Measurements from ENCODE around the gene CELA3A.

The CELA3A gene

DNA sequence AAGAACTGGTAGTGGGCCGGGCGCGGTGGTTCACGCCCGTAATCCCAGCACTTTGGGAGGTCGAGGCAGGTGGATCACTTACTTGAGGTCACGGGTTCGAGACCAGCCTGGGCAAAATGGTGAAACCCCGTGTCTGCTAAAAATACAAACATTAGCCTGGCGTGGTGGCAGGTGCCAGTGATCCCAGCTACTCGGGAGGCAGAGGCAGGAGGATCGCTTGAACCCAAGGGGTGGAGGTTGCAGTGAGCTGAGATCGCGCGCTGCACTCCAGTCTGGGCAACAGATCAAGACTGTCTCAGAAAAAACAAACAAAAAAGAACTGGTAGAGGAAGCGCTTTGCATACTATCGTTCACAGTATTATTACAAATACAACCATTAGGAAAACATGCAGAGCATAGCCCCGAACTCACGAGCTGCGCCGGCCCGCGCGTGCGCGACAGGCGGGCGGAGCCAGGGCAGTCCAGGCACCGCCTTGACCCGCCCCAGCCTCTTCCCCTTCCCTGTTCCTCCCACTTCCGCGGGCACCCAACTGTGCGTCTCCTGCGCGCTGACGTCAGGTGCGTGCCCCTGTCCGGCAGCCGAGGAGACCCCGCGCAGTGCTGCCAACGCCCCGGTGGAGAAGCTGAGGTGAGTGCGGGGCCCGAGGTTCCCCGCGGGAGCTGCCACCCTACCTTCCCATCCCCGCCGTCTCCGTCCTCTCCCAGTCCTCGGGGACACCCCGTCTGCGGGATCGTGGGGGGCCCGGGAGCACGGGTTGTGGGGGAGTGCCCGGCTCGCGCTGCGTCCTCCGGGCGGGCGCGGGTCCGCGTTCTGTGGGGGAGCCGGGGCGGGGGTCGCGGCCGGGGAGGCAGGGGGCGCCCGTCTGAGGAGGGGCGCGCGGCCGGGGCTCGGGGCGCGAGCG is 50.9 kb downstream of the CELA3A start, which contains the start of gene CDC42:
Gene CDC42, plus strand, starts transcription at position 595 of the 902 bp plus-strand sequence. CDS start 25,770 bp downstream, outside the sequence.
- TF ChIP-seq, protein P1, sequence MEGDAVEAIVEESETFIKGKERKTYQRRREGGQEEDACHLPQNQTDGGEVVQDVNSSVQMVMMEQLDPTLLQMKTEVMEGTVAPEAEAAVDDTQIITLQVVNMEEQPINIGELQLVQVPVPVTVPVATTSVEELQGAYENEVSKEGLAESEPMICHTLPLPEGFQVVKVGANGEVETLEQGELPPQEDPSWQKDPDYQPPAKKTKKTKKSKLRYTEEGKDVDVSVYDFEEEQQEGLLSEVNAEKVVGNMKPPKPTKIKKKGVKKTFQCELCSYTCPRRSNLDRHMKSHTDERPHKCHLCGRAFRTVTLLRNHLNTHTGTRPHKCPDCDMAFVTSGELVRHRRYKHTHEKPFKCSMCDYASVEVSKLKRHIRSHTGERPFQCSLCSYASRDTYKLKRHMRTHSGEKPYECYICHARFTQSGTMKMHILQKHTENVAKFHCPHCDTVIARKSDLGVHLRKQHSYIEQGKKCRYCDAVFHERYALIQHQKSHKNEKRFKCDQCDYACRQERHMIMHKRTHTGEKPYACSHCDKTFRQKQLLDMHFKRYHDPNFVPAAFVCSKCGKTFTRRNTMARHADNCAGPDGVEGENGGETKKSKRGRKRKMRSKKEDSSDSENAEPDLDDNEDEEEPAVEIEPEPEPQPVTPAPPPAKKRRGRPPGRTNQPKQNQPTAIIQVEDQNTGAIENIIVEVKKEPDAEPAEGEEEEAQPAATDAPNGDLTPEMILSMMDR (IDR thresholded peaks at IDR 0.05; ENCODE audit: extremely low read depth, insufficient read depth, missing control alignments), result no peak
- DNase-seq (ENCODE audit: low spot score), result peak; percentile 93
- in situ Hi-C loops (cut with MboI; ENCODE audit: low pct_unique_long_range_greater_than_20kb, low sequenced_read_pairs, unreplicated experiment), result no loop called here

DNA sequence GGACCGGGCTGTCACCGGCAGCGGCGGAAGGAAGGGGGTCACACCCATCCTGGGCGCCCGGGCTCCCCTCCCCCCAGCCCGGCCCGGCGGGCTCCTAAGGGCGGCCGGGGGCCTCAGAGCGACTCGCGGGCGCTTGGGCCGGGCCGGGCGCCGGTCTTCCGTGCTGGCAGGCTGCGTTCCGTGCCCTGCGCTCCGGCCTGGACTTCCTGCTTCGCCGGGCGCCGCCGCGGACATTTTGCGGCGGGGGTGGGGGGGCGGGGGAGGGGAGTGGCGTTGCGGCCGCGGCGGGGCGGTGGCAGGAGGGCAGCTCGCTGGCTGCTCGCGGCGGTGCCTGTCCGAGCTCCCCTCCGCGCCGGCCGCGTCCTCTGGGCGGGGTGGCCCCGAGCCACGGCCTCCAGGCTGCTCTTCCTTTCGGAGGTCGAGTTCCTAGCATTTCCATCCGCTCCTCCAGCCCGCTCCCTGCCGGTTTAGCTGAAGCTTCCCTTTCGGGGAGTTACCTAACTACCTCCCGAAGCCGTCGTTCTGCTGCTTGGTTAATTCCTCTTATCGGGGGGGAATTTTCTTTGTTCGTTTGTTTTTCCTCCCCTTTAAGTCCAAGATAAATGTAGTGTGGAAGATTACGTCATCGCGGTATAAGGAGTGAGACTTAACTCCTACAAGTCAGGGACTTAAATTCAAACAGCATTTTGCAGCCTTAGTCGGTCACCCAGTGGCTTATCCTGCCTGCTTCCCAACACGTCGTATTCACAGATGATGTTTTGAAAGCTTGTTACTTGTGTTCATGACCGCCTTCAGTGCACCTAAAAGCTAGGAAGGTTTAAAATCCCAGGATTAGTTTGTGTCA is 51.8 kb downstream of the CELA3A start:
- TF ChIP-seq, protein P1 (IDR thresholded peaks at IDR 0.05; ENCODE audit: extremely low read depth, insufficient read depth, missing control alignments), result no peak
- peak; percentile 75 for DNase-seq (ENCODE audit: low spot score)
- in situ Hi-C loops (cut with MboI; ENCODE audit: low pct_unique_long_range_greater_than_20kb, low sequenced_read_pairs, unreplicated experiment), result no loop called here

- TF ChIP-seq, protein P1 (IDR thresholded peaks at IDR 0.05; ENCODE audit: extremely low read depth, insufficient read depth, missing control alignments), result no peak
- in situ Hi-C loops (cut with MboI; ENCODE audit: low pct_unique_long_range_greater_than_20kb, low sequenced_read_pairs, unreplicated experiment), result no loop called here
- DNase-seq (ENCODE audit: low spot score), result no peak
Observed at GRCh38 chr1:22053861-22054770, 52.7 kb downstream of the CELA3A start.

DNA sequence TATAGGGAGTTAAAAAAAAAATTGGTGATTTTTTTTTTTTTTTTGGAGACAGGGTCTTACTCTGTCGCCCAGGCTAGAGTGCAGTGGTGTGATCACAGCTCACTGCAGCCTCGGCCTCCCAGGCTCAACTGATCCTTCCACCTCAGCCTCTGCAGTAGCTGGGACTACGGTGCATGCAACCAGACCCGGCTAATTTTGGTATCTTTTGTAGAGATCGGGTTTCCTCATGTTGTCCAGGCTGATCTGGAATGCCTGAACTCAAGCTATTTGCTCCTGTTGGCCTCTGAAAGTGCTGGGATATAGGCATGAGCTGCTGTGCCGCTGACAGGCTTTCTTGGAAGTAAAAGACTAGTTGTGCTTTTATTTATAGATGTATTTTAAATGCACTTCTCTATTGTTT is 54.0 kb downstream of the CELA3A start:
- no peak for DNase-seq (ENCODE audit: low spot score)
- in situ Hi-C loops (cut with MboI; ENCODE audit: low pct_unique_long_range_greater_than_20kb, low sequenced_read_pairs, unreplicated experiment), result no loop called here
- TF ChIP-seq, protein P1 (IDR thresholded peaks at IDR 0.05; ENCODE audit: extremely low read depth, insufficient read depth, missing control alignments), result no peak

DNA sequence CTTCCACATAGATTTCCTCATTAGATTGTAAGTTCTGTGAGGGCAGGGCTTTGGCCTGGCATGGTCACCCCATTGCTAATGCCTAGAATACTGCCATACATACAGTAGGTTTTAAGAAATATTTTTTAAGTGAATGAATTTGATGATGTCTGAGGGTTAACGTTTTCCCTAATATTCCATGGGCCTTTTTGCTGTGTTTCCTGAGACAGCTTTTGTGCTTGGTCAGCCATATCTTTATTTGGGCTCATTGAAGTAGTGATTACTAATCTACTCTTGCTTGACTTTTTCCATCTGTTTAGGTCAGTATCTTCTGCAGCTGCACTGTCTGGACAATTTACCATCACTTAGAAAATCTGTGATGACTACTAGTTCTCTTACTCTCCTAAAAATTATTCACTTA is 54.6 kb downstream of the CELA3A start:
- no peak for DNase-seq (ENCODE audit: low spot score)
- TF ChIP-seq, protein P1 (IDR thresholded peaks at IDR 0.05; ENCODE audit: extremely low read depth, insufficient read depth, missing control alignments), result no peak
- in situ Hi-C loops (cut with MboI; ENCODE audit: low pct_unique_long_range_greater_than_20kb, low sequenced_read_pairs, unreplicated experiment), result no loop called here

GRCh38 chr1:22056936-22057335 is 55.5 kb downstream of the CELA3A start:
- in situ Hi-C loops (cut with MboI; ENCODE audit: low pct_unique_long_range_greater_than_20kb, low sequenced_read_pairs, unreplicated experiment), result no loop called here
- TF ChIP-seq, protein P1 (IDR thresholded peaks at IDR 0.05; ENCODE audit: extremely low read depth, insufficient read depth, missing control alignments), result no peak
- DNase-seq (ENCODE audit: low spot score), result no peak
